Renal cortical epithelial cell (primary cell): ENCODE measurements around the gene CNNM4. TPM values are rescaled to one million over a fixed set of nuclear protein-coding genes. Genes with fewer than 3 reads are reported as not detected.

ENCODE experiments used
- DNase-seq: peaks from one replicate; pipeline ENCODE4 v3.0.0-alpha.2; 2011; ENCODE audit warnings: low read depth
- total RNA-seq: library from RNA; depleted of rRNA; stranded (reverse); fragments of >200 nt; gene quantifications from 2 replicates; pipeline ENCODE4 v1.2.3, GENCODE V29; 2014

CNNM4 gene
- total RNA-seq, 1 donor from 2014 or later: 5.4 TPM

- DNase-seq: no peak
Measured at GRCh38 chr2:96758987-96759386, 1.7 kb upstream of the CNNM4 start.

GRCh38 chr2:96759548-96759947 lies 1.2 kb upstream of the CNNM4 start:
- DNase-seq: no peak

- DNase-seq: no peak
Measured at GRCh38 chr2:96760986-96761832, 507 bp downstream of the CNNM4 start.

GRCh38 chr2:96762529-96763311 lies 2.0 kb downstream of the CNNM4 start:
- DNase-seq: no peak

GRCh38 chr2:96763511-96764252 lies 3.0 kb downstream of the CNNM4 start:
- DNase-seq: no peak

GRCh38 chr2:96764253-96764637 lies 3.5 kb downstream of the CNNM4 start:
- DNase-seq: no peak

GRCh38 chr2:96767135-96767871 lies 6.6 kb downstream of the CNNM4 start:
- DNase-seq: no peak

- DNase-seq: peak; percentile 48
Measured at GRCh38 chr2:96768083-96768561, 7.4 kb downstream of the CNNM4 start.

GRCh38 chr2:96769814-96770213 lies 9.1 kb downstream of the CNNM4 start:
- DNase-seq: no peak

- no peak for DNase-seq
Measured at GRCh38 chr2:96770442-96771202, 9.9 kb downstream of the CNNM4 start.

GRCh38 chr2:96771796-96772618 lies 11.3 kb downstream of the CNNM4 start:
- peak; percentile 22 for DNase-seq

GRCh38 chr2:96772903-96773671 lies 12.4 kb downstream of the CNNM4 start:
- DNase-seq: no peak

GRCh38 chr2:96773922-96774321 lies 13.2 kb downstream of the CNNM4 start:
- no peak for DNase-seq

- no peak for DNase-seq
Measured at GRCh38 chr2:96775160-96775559, 14.5 kb downstream of the CNNM4 start.

GRCh38 chr2:96783388-96783787 lies 22.7 kb downstream of the CNNM4 start:
- DNase-seq: no peak

GRCh38 chr2:96787411-96787810 lies 26.7 kb downstream of the CNNM4 start:
- no peak for DNase-seq

- DNase-seq: no peak
Measured at GRCh38 chr2:96788442-96789244, 27.9 kb downstream of the CNNM4 start.

GRCh38 chr2:96789245-96789617 lies 28.5 kb downstream of the CNNM4 start:
- DNase-seq: no peak
